K562 (cell line): ENCODE measurements around the gene C14orf39. TPM values are rescaled to one million over a fixed set of nuclear protein-coding genes. Genes with fewer than 3 reads are reported as not detected.

Experiments
- ATAC-seq: fragments of 200-7000 bp; cut with Tn5 transposase; 3 replicates; pipeline ENCODE4 v1.9.1; 2020; ENCODE audit warnings: moderate library complexity
- Bru-seq: library from RNA; stranded (reverse); fragments of 400-500 nt; gene quantifications from one replicate; lab custom pipeline; 2021; lab: Mats Ljungman, UMichigan
- BruChase-seq, 2 experiments: library from RNA; stranded (reverse); fragments of 400-500 nt; gene quantifications; one replicate each; lab custom pipeline; 2021; lab: Mats Ljungman, UMichigan
- BruUV-seq: library from RNA; stranded (reverse); fragments of 400-500 nt; replicated peaks from 2 replicates; lab custom pipeline; 2021; lab: Mats Ljungman, UMichigan
- CTCF ChIA-PET: fragments of 300-600 bp; formaldehyde crosslinking; extraction: SDS; loops from one replicate; lab custom pipeline; 2021; ENCODE audit warnings: low intra/inter-chr PET ratio; lab: Yijun Ruan, JAX
- POLR2A ChIA-PET: fragments of 300-600, 350-650 bp; sonication (Branson Sonifier 250); formaldehyde crosslinking; extraction: SDS; loops from one replicate; lab custom pipeline; 2021; ENCODE audit warnings: antibody characterized with exemption, inconsistent platforms; lab: Yijun Ruan, JAX
- DNase-seq, 4 experiments: peaks; one replicate each; pipeline versions ENCODE4 v3.0.0 to v3.0.0-alpha.2; 2011 to 2018; ENCODE audit warnings: low spot score in 3 of 4, mixed read lengths in 3 of 4; ENCODE audit errors: extremely low read depth in 1 of 4
- FAIRE-seq: peaks from 2 replicates; lab custom pipeline; 2011; peaks lifted over from hg19 to GRCh38; lab: Jason Lieb, UNC
- H2AFZ ChIP-seq: 2 replicates; pipeline ENCODE4 v1.6.0; 2011; ENCODE audit warnings: low read depth, low read length, control low read depth, inconsistent platforms
- H3K27ac ChIP-seq: fragments of 200-600 bp; 3 replicates; pipeline ENCODE4 v1.8.0; 2011; ENCODE audit warnings: low read depth, mild to moderate bottlenecking, control low read depth, inconsistent platforms, low read length, moderate library complexity, mixed read lengths; ENCODE audit errors: extremely low read depth
- H3K27me3 ChIP-seq, 2 experiments: fragments of 300-600 bp in 1 of 2; 2 replicates in 1 of 2; 3 replicates in 1 of 2; pipeline versions ENCODE4 v1.6.0 to v1.8.0; 2011; ENCODE audit warnings: inconsistent platforms in 2 of 2, low read length in 2 of 2, mild to moderate bottlenecking in 1 of 2, mixed read lengths in 1 of 2, moderate library complexity in 1 of 2; ENCODE audit not compliant: control insufficient read depth in 2 of 2, insufficient read depth in 2 of 2
- H3K36me3 ChIP-seq: fragments of 300-600 bp; 3 replicates; pipeline ENCODE4 v1.8.0; 2011; ENCODE audit warnings: mild to moderate bottlenecking, low read length, inconsistent platforms; ENCODE audit not compliant: control insufficient read depth, insufficient read depth
- H3K4me1 ChIP-seq, 2 experiments: fragments of 200-600 bp in 1 of 2; replicated peaks in 1 of 2; 2 replicates in 1 of 2; 3 replicates in 1 of 2; pipeline versions ENCODE4 v1.5.1 to v1.8.0; 2011; ENCODE audit warnings: inconsistent platforms in 2 of 2, low read length in 2 of 2, mild to moderate bottlenecking in 1 of 2, mixed read lengths in 1 of 2, moderate library complexity in 1 of 2; ENCODE audit not compliant: control insufficient read depth in 2 of 2, insufficient read depth in 2 of 2
- H3K4me2 ChIP-seq: 2 replicates; pipeline ENCODE4 v1.6.1; 2011; ENCODE audit warnings: low read length, control low read depth, inconsistent platforms, mixed read lengths; ENCODE audit not compliant: insufficient read depth
- H3K4me3 ChIP-seq: fragments of 200-600 bp; sonication (generic), shearing (Covaris generic); 2 replicates; pipeline ENCODE4 v1.5.1; 2016; ENCODE audit warnings: control low read depth, inconsistent platforms
- H3K79me2 ChIP-seq: fragments of 200-600 bp; 3 replicates; pipeline ENCODE4 v1.8.0; 2011; ENCODE audit warnings: low read length, inconsistent platforms; ENCODE audit not compliant: control insufficient read depth, insufficient read depth
- H3K9ac ChIP-seq, 2 experiments: 2 replicates each; pipeline versions ENCODE4 v1.6.0 to v1.6.1; 2011; ENCODE audit warnings: low read depth in 2 of 2, low read length in 2 of 2, control low read depth in 1 of 2, inconsistent platforms in 1 of 2, mild to moderate bottlenecking in 1 of 2, mixed read lengths in 1 of 2; ENCODE audit not compliant: insufficient read depth in 1 of 2
- H3K9me1 ChIP-seq: one replicate; pipeline ENCODE4 v1.6.0; 2011; ENCODE audit warnings: inconsistent platforms, mild to moderate bottlenecking, low read length, moderate library complexity; ENCODE audit not compliant: control insufficient read depth, insufficient read depth
- H3K9me3 ChIP-seq: replicated peaks from 2 replicates; pipeline ENCODE4 v1.5.1; 2011; ENCODE audit warnings: low read depth, low read length, inconsistent platforms; ENCODE audit not compliant: control insufficient read depth, insufficient read depth
- H4K20me1 ChIP-seq: replicated peaks from 2 replicates; pipeline ENCODE4 v1.6.1; 2011; ENCODE audit warnings: low read length, inconsistent platforms, mixed read lengths; ENCODE audit not compliant: control insufficient read depth, insufficient read depth
- ATF3 ChIP-seq, 2 experiments: fragments of 450-650 bp in 1 of 2; sonication (generic) in 1 of 2; formaldehyde crosslinking in 1 of 2; IDR thresholded peaks in 1 of 2; conservative IDR thresholded peaks in 1 of 2; 2 replicates each; pipeline versions ENCODE4 v1.6.1 to v1.8.1; 2016 to 2023; ENCODE audit warnings: mild to moderate bottlenecking in 2 of 2, moderate library complexity in 2 of 2, inconsistent platforms in 1 of 2, missing genetic modification reagents in 1 of 2
- CCNT2 ChIP-seq: IDR thresholded peaks from 2 replicates; pipeline ENCODE4 v1.6.1; 2011; ENCODE audit warnings: borderline replicate concordance, low read depth, mild to moderate bottlenecking, moderate library complexity, mixed read lengths, low read length; ENCODE audit not compliant: insufficient read length; ENCODE audit errors: extremely low read depth
- MYC ChIP-seq, 2 experiments: fragments of 250-450 bp in 1 of 2; sonication (Bioruptor Pico) in 1 of 2; IDR thresholded peaks; 2 replicates each; pipeline versions ENCODE4 v1.5.1 to v1.6.1; 2012 to 2021; ENCODE audit warnings: low read depth in 2 of 2, borderline replicate concordance in 1 of 2, improper control_type of control experiment in 1 of 2, low read length in 1 of 2, mild to moderate bottlenecking in 1 of 2, moderate library complexity in 1 of 2
- NFYB ChIP-seq: IDR thresholded peaks from 2 replicates; pipeline ENCODE4 v1.6.1; 2011; ENCODE audit warnings: mild to moderate bottlenecking, moderate library complexity; ENCODE audit not compliant: insufficient read length; ENCODE audit errors: extremely low read depth
- NRF1 ChIP-seq, 2 experiments: fragments of 450-650 bp; IDR thresholded peaks in 1 of 2; conservative IDR thresholded peaks in 1 of 2; 2 replicates each; pipeline ENCODE4 v1.6.1; 2014; ENCODE audit warnings: mild to moderate bottlenecking in 2 of 2
- POLR2B ChIP-seq: fragments of 450-650 bp; IDR thresholded peaks from 2 replicates; pipeline ENCODE4 v1.6.1; 2018; ENCODE audit warnings: low read depth; ENCODE audit not compliant: partially characterized antibody
- PTRF ChIP-seq: fragments of 450-650 bp; IDR thresholded peaks from 2 replicates; pipeline ENCODE4 v1.6.1; 2016; ENCODE audit warnings: mild to moderate bottlenecking, missing genetic modification characterization, missing compliant biosample characterization
- RBBP5 ChIP-seq: fragments of 200-600 bp; sonication (generic); IDR thresholded peaks from 2 replicates; pipeline ENCODE4 v1.6.1; 2012; ENCODE audit warnings: borderline replicate concordance, mild to moderate bottlenecking, low read length, control low read depth, inconsistent platforms; ENCODE audit not compliant: insufficient read depth, poor library complexity, severe bottlenecking
- RBM25 ChIP-seq: fragments of 200-400 bp; formaldehyde crosslinking; IDR thresholded peaks from 2 replicates; pipeline ENCODE4 v1.6.1; 2018; ENCODE audit warnings: low read length, low read depth, moderate library complexity; ENCODE audit not compliant: severe bottlenecking
- TCF7 ChIP-seq: sonication (generic); IDR thresholded peaks from 2 replicates; pipeline ENCODE4 v1.6.1; 2016; ENCODE audit warnings: antibody characterized with exemption, borderline replicate concordance
- ZNF239 ChIP-seq: fragments of 250-450 bp; sonication (Bioruptor Pico); IDR thresholded peaks from 2 replicates; pipeline ENCODE4 v1.4.0; 2020; ENCODE audit warnings: mild to moderate bottlenecking
- ZNF280B ChIP-seq: fragments of 250-450 bp; sonication (Bioruptor Pico); IDR thresholded peaks from 2 replicates; pipeline ENCODE4 v1.5.1; 2021; ENCODE audit warnings: mild to moderate bottlenecking
- WGBS: fragments of 100-300 bp; shearing (Covaris generic); methylation state at CpG from one replicate; pipeline ENCODE4 v1.1.6; 2016; ENCODE audit warnings: low coverage, mixed read lengths; ENCODE audit not compliant: insufficient coverage; ENCODE audit errors: missing lambda C conversion rate; 5-methylcytosine and 5-hydroxymethylcytosine counted together
- in situ Hi-C: fragments of 300-500 bp; cut with MboI; formaldehyde crosslinking; loops from 4 replicates; pipeline ENCODE4 v1.15.0; 2018; ENCODE audit warnings: inconsistent platforms, mixed read lengths
- intact Hi-C: fragments of 100-400 bp; cut with micrococcal nuclease; formaldehyde crosslinking; loops from 2 replicates; pipeline ENCODE4 v1.14.2; 2022
- long read RNA-seq, 3 experiments: library from polyadenylated mRNA in 2 of 3; library from RNA in 1 of 3; unstranded in 2 of 3; stranded (forward) in 1 of 3; transcript quantifications; one replicate each; pipeline ENCODE4 v2.0.0, GENCODE V29; 2019 to 2022
- polyA minus RNA-seq, 3 experiments: library from RNA; depleted of rRNA, polyadenylated mRNA; stranded (reverse); fragments of >200 nt; gene quantifications; 2 replicates each; pipeline ENCODE4 v1.2.3, GENCODE V29; 2011
- polyA plus RNA-seq, 8 experiments: library from polyadenylated mRNA; depleted of rRNA in 4 of 8; stranded (reverse) in 5 of 8; unstranded in 3 of 8; fragments of >200 nt; fragmentation: Nextera tagmentation in 2 of 8; fragmentation: Illumina TruSeq in 1 of 8; extraction: Ambion mirVana in 2 of 8; extraction: Trizol in 1 of 8; gene quantifications; 2 replicates each; pipeline versions ENCODE4 v1.2.1 to v1.2.3, GENCODE V29; 2011 to 2014; ENCODE audit warnings: inconsistent platforms in 1 of 8, missing spikeins in 1 of 8
- total RNA-seq, 7 experiments: library from RNA; depleted of rRNA in 6 of 7; stranded (reverse); fragments of >200 nt in 6 of 7; fragmentation: Illumina TruSeq in 2 of 7; extraction: Trizol in 2 of 7; gene quantifications; 2 replicates each; pipeline versions ENCODE4 v1.2.1 to v1.2.3, GENCODE V29; 2011 to 2021; ENCODE audit warnings: low replicate concordance in 1 of 7

Gene C14orf39
- total RNA-seq (2011; cell fraction: chromatin; rRNA removed; ENCODE audit: low replicate concordance) = 0.12 and 1.4 TPM in 2 replicates
- total RNA-seq (2011; cell fraction: nucleolus; rRNA removed) = 0.17 TPM in 1 of 2 replicates, not detected in the other
- 0.23 TPM in 1 of 2 replicates, not detected in the other for total RNA-seq (2011; cell fraction: nucleoplasm; rRNA removed)
- total RNA-seq (2014; rRNA removed) (0.54 and 1.3 TPM in 2 replicates), total RNA-seq (2014; rRNA removed; fragmentation: Illumina TruSeq; extraction: Trizol) (1.1 and 1.9 TPM in 2 replicates), total RNA-seq (2015; rRNA removed; fragmentation: Illumina TruSeq; extraction: Trizol) (0.90 and 1.7 TPM in 2 replicates), total RNA-seq (2021) (0.58 and 0.82 TPM in 2 replicates), polyA plus RNA-seq (2011; rRNA removed) (0.15 and 1.0 TPM in 2 replicates), polyA plus RNA-seq (2014; fragmentation: Illumina TruSeq; extraction: Trizol) (2.0 and 2.1 TPM in 2 replicates), polyA plus RNA-seq (2014; fragmentation: Nextera tagmentation; extraction: Ambion mirVana) (1 to 10 TPM; 1.2 to 1.4 TPM), polyA plus RNA-seq (2014; rRNA removed) (1.7 and 6.7 TPM in 2 replicates), polyA minus RNA-seq (2011; rRNA and poly(A)+ RNA removed) (0.57 and 0.70 TPM in 2 replicates), Bru-seq, nascent RNA (percentile 45 among the genes with signal in this experiment), BruChase-seq, experiment 1, labeled RNA remaining after a 2-hour chase (percentile 50 among the genes with signal in this experiment), BruChase-seq, experiment 2, labeled RNA remaining after a 6-hour chase (percentile 51 among the genes with signal in this experiment)
- 0.10 TPM in 1 of 2 replicates, not detected in the other for polyA plus RNA-seq (2011; cell fraction: cytosol; rRNA removed)
- 0.09 and 0.13 TPM in 2 replicates for polyA plus RNA-seq (2011; cell fraction: nucleus; rRNA removed)
- 0.70 and 1.4 TPM in 2 replicates for polyA plus RNA-seq (2012)
- not detected in 2 replicates for polyA minus RNA-seq (2011; cell fraction: cytosol; rRNA and poly(A)+ RNA removed)
- polyA minus RNA-seq (2011; cell fraction: nucleus; rRNA and poly(A)+ RNA removed) = 0.44 and 0.54 TPM in 2 replicates
- long read RNA-seq, experiment 1, partial matches to known transcripts = 2 of 12 reads
- long read RNA-seq, experiment 1, other reads (novel, unspliced or antisense) = 10 of 12 reads
- long read RNA-seq, experiment 2 = 0 reads
- long read RNA-seq, experiment 3, partial matches to known transcripts = 1 of 1 reads
- long read RNA-seq, experiment 3, other reads (novel, unspliced or antisense) = 0 of 1 reads

GRCh38 chr14:60485598-60486251 lies at the start of gene C14orf39:
Gene C14orf39, minus strand, starts transcription at chr14:60486063. Its CDS starts 985 bp downstream, at chr14:60485078.
- Histone ChIP-seq H3K79me2 (no peaks in the 10 kb centered on the region), H3K9ac (peak within 1 kb of the TSS; percentile 82 to 92), H3K36me3 (no peaks in the 10 kb centered on the region), H3K4me3 (peak within 1 kb of the TSS; percentile 45), H2AFZ (peak within 1 kb of the TSS; percentile 97), H3K27me3 (no peaks in the 10 kb centered on the region), H4K20me1 (no peaks in the 10 kb centered on the region), H3K9me3 (peaks cover 1% of the 10 kb centered on the region; the same call in 1 of the 2 replicates), H3K4me2 (peak within 1 kb of the TSS; percentile 74), H3K4me1 (peaks cover 0 to 7% of the 10 kb centered on the region in 2 experiments; a peak in 3 of 5 replicates), H3K27ac (peak within 1 kb of the TSS; percentile 87), H3K9me1 (no peaks in the 10 kb centered on the region)
- under 1% methylated on average over 24 of the region's 57 CpGs for WGBS
- peak; percentile 78 for FAIRE-seq
- intact Hi-C loops (loop anchor here (2.0 to 10.0 kb wide), 4 partner anchors 135 to 288 kb away; no protein-coding TSS in a partner anchor), in situ Hi-C loops (no loop called here)
- DNase-seq = peak; percentile 79 to 86 (median 81)
- CTCF ChIA-PET = no interaction called here
- no TSS peak for BruUV-seq
- ATAC-seq = peak; percentile 95
- POLR2A ChIA-PET = no interaction called here
- TF ChIP-seq ATF3 (IDR thresholded peaks at IDR 0.05) = no peak
- TF ChIP-seq ATF3 (CRISPR knock-in tag; conservative IDR thresholded peaks at IDR 0.05) = no peak
- TF ChIP-seq MYC (IDR thresholded peaks at IDR 0.05; ENCODE audit: low read depth, low read length) = peak; percentile 94
- TF ChIP-seq MYC (CRISPR knock-in tag; IDR thresholded peaks at IDR 0.05; ENCODE audit: borderline replicate concordance, low read depth) = no peak
- no peak for TF ChIP-seq RBBP5
- TF ChIP-seq NRF1 (conservative IDR thresholded peaks at IDR 0.05 in 1 of 2, IDR thresholded peaks at IDR 0.05 in 1 of 2) = peak; percentile 67 to 76
- TF ChIP-seq ZNF280B = no peak
- no peak for TF ChIP-seq NFYB
- no peak for TF ChIP-seq TCF7
- TF ChIP-seq RBM25 = peak; percentile 47
- TF ChIP-seq ZNF239 (CRISPR knock-in tag) = no peak
- TF ChIP-seq CCNT2 = peak; percentile 42
- peak; percentile 61 for TF ChIP-seq POLR2B
- no peak for TF ChIP-seq PTRF (tag)
